ENCODE results near the gene SBDS. TPM values are rescaled to one million over a fixed set of nuclear protein-coding genes. Genes with fewer than 3 reads are reported as not detected.
"Not testable (repeated sequence)": the region's sequence is repeated elsewhere in the genome, so short reads cannot be mapped to it uniquely, and the experiment has no call there.

The SBDS gene
- 27.1 TPM for polyA plus RNA-seq (2012; ENCODE audit: low read depth, missing spikeins)

GRCh38 chr7:66995050-66995776 is at the start of gene SBDS:
Gene SBDS (minus strand): TSS chr7:66995586. CDS start chr7:66995417, 169 bp downstream.
- peak; percentile 80 for TF ChIP-seq POLR2AphosphoS5 (IDR thresholded peaks at IDR 0.05; ENCODE audit: low read depth, low read length)
- 0 out of 2 replicates have a peak, but pooled peaks have one; percentile 6 for TF ChIP-seq POU2F2 (IDR thresholded peaks at IDR 0.05; ENCODE audit: low read depth, low read length)
- TF ChIP-seq TAF1 (IDR thresholded peaks at IDR 0.05; ENCODE audit: low read depth, low read length): peak; percentile 75; the same call in 1 of the 2 replicates
- peak; percentile 86 for TF ChIP-seq POLR2A (IDR thresholded peaks at IDR 0.05; ENCODE audit: low read depth, low read length)
- DNase-seq (ENCODE audit: insufficient read length, low spot score): peak; percentile 32
- FAIRE-seq: peak; percentile 98

- FAIRE-seq; DNase-seq (ENCODE audit: insufficient read length, low spot score): not testable (repeated sequence)
Measured at GRCh38 chr7:67043559-67043930, 48.2 kb upstream of the SBDS start.

GRCh38 chr7:67042781-67043558 is 47.6 kb upstream of the SBDS start:
- DNase-seq (ENCODE audit: insufficient read length, low spot score); FAIRE-seq: not testable (repeated sequence)

GRCh38 chr7:67040832-67041231 is 45.4 kb upstream of the SBDS start:
- DNase-seq (ENCODE audit: insufficient read length, low spot score); FAIRE-seq: not testable (repeated sequence)

GRCh38 chr7:67036432-67037395 is 41.3 kb upstream of the SBDS start:
- DNase-seq (ENCODE audit: insufficient read length, low spot score); FAIRE-seq: not testable (repeated sequence)

- no peak for TF ChIP-seq POU2F2 (IDR thresholded peaks at IDR 0.05; ENCODE audit: low read depth, low read length)
- FAIRE-seq (no peak), DNase-seq (ENCODE audit: insufficient read length, low spot score) (no peak)
Measured at GRCh38 chr7:67033251-67033650, 37.9 kb upstream of the SBDS start.

GRCh38 chr7:67031685-67032084 is 36.3 kb upstream of the SBDS start:
- FAIRE-seq: peak; percentile 51
- DNase-seq (ENCODE audit: insufficient read length, low spot score): not testable (repeated sequence)

- FAIRE-seq; DNase-seq (ENCODE audit: insufficient read length, low spot score): not testable (repeated sequence)
Measured at GRCh38 chr7:67025459-67025858, 30.1 kb upstream of the SBDS start.

- no peak for FAIRE-seq
- DNase-seq (ENCODE audit: insufficient read length, low spot score): no peak
- TF ChIP-seq TAF1 (IDR thresholded peaks at IDR 0.05; ENCODE audit: low read depth, low read length): no peak
- TF ChIP-seq POLR2AphosphoS5 (IDR thresholded peaks at IDR 0.05; ENCODE audit: low read depth, low read length): no peak
- TF ChIP-seq PAX5 (IDR thresholded peaks at IDR 0.05; ENCODE audit: insufficient read depth, low read length, severe bottlenecking): no peak
- TF ChIP-seq SPI1 (IDR thresholded peaks at IDR 0.05; ENCODE audit: low read depth, low read length): no peak
- TF ChIP-seq POLR2A (IDR thresholded peaks at IDR 0.05; ENCODE audit: low read depth, low read length): no peak
- no peak for TF ChIP-seq POU2F2 (IDR thresholded peaks at IDR 0.05; ENCODE audit: low read depth, low read length)
Measured at GRCh38 chr7:67022511-67022910, 27.1 kb upstream of the SBDS start.

GRCh38 chr7:67021260-67021659 is 25.9 kb upstream of the SBDS start:
- FAIRE-seq: no peak
- TF ChIP-seq POLR2A (IDR thresholded peaks at IDR 0.05; ENCODE audit: low read depth, low read length): no peak
- no peak for TF ChIP-seq POLR2AphosphoS5 (IDR thresholded peaks at IDR 0.05; ENCODE audit: low read depth, low read length)
- no peak for TF ChIP-seq POU2F2 (IDR thresholded peaks at IDR 0.05; ENCODE audit: low read depth, low read length)
- TF ChIP-seq SPI1 (IDR thresholded peaks at IDR 0.05; ENCODE audit: low read depth, low read length): no peak
- no peak for TF ChIP-seq PAX5 (IDR thresholded peaks at IDR 0.05; ENCODE audit: insufficient read depth, low read length, severe bottlenecking)
- TF ChIP-seq TAF1 (IDR thresholded peaks at IDR 0.05; ENCODE audit: low read depth, low read length): no peak
- DNase-seq (ENCODE audit: insufficient read length, low spot score): no peak
